GM12874 (cell line): ENCODE results near the gene SLC18A2.

ENCODE experiments used
- CTCF ChIP-seq: IDR thresholded peaks from 2 replicates; pipeline ENCODE4 v1.5.1; 2011; ENCODE audit warnings: low read depth, mild to moderate bottlenecking, control low read depth, low read length, moderate library complexity; ENCODE audit not compliant: insufficient read depth

SLC18A2 gene

GRCh38 chr10:117240621-117241529 lies at the start of gene SLC18A2:
Gene SLC18A2, plus strand, starts transcription at chr10:117241114. Its CDS starts 580 bp downstream, at chr10:117241694.
- no peak for TF ChIP-seq CTCF

- TF ChIP-seq CTCF: no peak
Observed at GRCh38 chr10:117197189-117197588, 43.7 kb upstream of the SLC18A2 start, which contains the start of gene KCNK18. Gene KCNK18, plus strand, starts transcription at chr10:117197489. Its CDS starts 0 bp downstream, at chr10:117197489.

- TF ChIP-seq CTCF: no peak
Observed at GRCh38 chr10:117198088-117198487, 42.8 kb upstream of the SLC18A2 start.

GRCh38 chr10:117201826-117202225 lies 39.1 kb upstream of the SLC18A2 start:
- TF ChIP-seq CTCF: no peak

- TF ChIP-seq CTCF: no peak
Observed at GRCh38 chr10:117204316-117204715, 36.6 kb upstream of the SLC18A2 start.

- TF ChIP-seq CTCF: no peak
Observed at GRCh38 chr10:117212176-117212575, 28.7 kb upstream of the SLC18A2 start.

DNA sequence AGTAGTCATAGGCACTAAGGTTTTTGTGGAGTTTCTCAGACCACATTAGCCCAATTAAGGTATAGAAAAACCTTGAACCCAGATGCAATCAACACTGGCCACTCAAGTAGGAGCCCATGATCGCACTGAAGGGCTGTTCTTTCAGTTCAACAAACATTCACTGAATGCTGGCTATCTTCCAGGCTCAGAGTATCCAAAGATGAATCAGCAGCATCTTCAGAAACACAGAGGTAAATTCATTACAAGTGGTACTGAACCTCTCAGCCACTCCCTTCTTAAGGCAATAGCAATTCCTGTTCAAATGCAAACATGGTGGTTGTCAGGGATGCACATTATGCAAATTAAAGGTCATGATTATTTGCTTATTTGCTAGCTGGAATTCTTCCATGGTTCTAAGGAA lies 26.5 kb upstream of the SLC18A2 start:
- no peak for TF ChIP-seq CTCF
